Upper lobe of left lung (tissue), 4 donors: ENCODE data around the gene AP1S3.

Experiments
- EP300 ChIP-seq, 4 donors: sonication (generic); formaldehyde crosslinking; IDR thresholded peaks; one replicate each; pipeline ENCODE4 v1.5.1; 2017; ENCODE audit warnings: antibody characterized with exemption in 4 of 4, control low read depth in 2 of 4
- TF ChIP-seq, protein P1 (sequence below), 6 experiments: fragments of 450-650 bp in 4 of 6; fragments of 200-600 bp in 2 of 6; sonication (generic) in 2 of 6; IDR thresholded peaks; one replicate each; pipeline ENCODE4 v1.5.1; 2016 to 2019; ENCODE audit warnings: antibody characterized with exemption in 6 of 6

DNA sequence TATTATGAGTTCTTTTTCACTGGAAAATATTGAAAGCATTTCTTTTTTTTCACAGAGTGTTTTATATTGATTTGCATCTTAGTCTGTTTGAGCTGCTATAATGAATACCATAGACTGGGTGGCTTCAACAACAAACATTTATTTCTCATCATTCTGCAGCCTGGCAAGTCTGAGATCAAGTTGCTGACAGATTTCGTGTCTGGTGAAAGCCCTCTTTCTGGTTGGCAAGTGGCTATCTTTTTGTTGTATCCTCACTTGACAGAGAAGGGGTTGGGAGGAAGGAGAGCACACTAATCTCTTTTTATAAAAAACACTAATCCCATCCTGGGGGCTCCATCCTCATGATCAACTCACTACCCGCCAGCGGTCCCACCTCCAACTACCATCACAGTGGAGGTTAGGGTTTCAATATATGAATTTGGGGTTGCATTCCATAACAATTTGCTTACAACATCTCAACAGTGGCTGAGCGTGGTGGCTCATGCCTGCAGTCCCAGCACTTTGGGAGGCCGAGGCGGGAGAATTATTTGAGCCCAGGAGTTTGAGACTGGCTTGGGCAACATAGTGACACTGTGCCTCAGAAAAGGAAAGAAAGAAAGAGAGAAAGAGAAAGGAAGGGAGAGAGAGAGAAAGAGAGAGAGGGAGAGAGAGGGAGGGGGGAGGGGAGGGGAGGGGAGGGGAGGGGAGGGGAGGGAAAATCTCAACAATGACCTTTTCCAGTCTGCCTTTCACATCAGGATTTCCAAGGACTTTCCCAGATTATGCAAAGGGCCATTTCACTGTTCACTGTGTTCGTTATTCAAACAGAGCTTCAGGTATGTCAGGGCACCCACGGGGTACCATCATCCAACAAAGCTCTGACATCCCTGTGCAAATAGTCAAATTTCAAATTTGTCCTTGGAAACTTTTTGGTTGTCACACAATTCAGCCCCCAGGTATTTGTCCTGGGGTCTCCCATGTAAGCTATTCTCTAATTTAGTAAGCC is 111.1 kb downstream of the AP1S3 start:
- TF ChIP-seq, protein P1, sequence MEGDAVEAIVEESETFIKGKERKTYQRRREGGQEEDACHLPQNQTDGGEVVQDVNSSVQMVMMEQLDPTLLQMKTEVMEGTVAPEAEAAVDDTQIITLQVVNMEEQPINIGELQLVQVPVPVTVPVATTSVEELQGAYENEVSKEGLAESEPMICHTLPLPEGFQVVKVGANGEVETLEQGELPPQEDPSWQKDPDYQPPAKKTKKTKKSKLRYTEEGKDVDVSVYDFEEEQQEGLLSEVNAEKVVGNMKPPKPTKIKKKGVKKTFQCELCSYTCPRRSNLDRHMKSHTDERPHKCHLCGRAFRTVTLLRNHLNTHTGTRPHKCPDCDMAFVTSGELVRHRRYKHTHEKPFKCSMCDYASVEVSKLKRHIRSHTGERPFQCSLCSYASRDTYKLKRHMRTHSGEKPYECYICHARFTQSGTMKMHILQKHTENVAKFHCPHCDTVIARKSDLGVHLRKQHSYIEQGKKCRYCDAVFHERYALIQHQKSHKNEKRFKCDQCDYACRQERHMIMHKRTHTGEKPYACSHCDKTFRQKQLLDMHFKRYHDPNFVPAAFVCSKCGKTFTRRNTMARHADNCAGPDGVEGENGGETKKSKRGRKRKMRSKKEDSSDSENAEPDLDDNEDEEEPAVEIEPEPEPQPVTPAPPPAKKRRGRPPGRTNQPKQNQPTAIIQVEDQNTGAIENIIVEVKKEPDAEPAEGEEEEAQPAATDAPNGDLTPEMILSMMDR (IDR thresholded peaks at IDR 0.05): no peak
- no peak for TF ChIP-seq EP300 (IDR thresholded peaks at IDR 0.05)
